OCI-LY1 (cell line): ENCODE data around the gene CNTNAP5.

Experiments used
- H2AFZ ChIP-seq: fragments of 200-600 bp; sonication (generic), shearing (Covaris generic); 2 replicates; pipeline ENCODE4 v1.6.0; 2014; ENCODE audit warnings: antibody characterized with exemption, mild to moderate bottlenecking, low read length
- H3F3A ChIP-seq: fragments of 200-600 bp; sonication (generic), shearing (Covaris generic); 2 replicates; pipeline ENCODE4 v1.6.0; 2014; ENCODE audit warnings: mild to moderate bottlenecking, antibody characterized with exemption, low read length, moderate library complexity; ENCODE audit not compliant: insufficient read depth
- H3K27ac ChIP-seq: fragments of 200-600 bp; sonication (generic); 2 replicates; pipeline ENCODE4 v1.5.1; 2014; ENCODE audit warnings: low read length, mixed run types, mild to moderate bottlenecking, low read depth; ENCODE audit not compliant: poor library complexity, severe bottlenecking
- H3K27me3 ChIP-seq: fragments of 200-600 bp; sonication (generic); 2 replicates; pipeline ENCODE4 v1.6.0; 2014; ENCODE audit warnings: antibody characterized with exemption, mild to moderate bottlenecking, low read length, moderate library complexity; ENCODE audit not compliant: insufficient read depth
- H3K36me3 ChIP-seq: fragments of 200-600 bp; sonication (generic); 2 replicates; pipeline ENCODE4 v1.6.1; 2014; ENCODE audit warnings: mild to moderate bottlenecking, antibody characterized with exemption, low read length, moderate library complexity, mixed read lengths; ENCODE audit not compliant: insufficient read depth
- H3K4me1 ChIP-seq: fragments of 200-600 bp; sonication (generic); 2 replicates; pipeline ENCODE4 v1.5.1; 2014; ENCODE audit warnings: mild to moderate bottlenecking, low read length, moderate library complexity; ENCODE audit not compliant: insufficient read depth, severe bottlenecking
- H3K4me2 ChIP-seq: fragments of 200-600 bp; sonication (generic), shearing (Covaris generic); 2 replicates; pipeline ENCODE4 v1.6.1; 2014; ENCODE audit warnings: low read length
- H3K4me3 ChIP-seq: fragments of 200-600 bp; sonication (generic); 2 replicates; pipeline ENCODE4 v1.5.1; 2014; ENCODE audit warnings: low read length, low read depth, mild to moderate bottlenecking, mixed read lengths; ENCODE audit not compliant: poor library complexity, severe bottlenecking
- H3K79me2 ChIP-seq: fragments of 200-600 bp; shearing (Covaris generic); 2 replicates; pipeline ENCODE4 v1.6.1; 2016; ENCODE audit warnings: mixed run types, low read length, mixed read lengths; ENCODE audit not compliant: insufficient read depth
- H3K9ac ChIP-seq: fragments of 200-600 bp; sonication (generic), shearing (Covaris generic); 2 replicates; pipeline ENCODE4 v1.6.1; 2014; ENCODE audit warnings: mild to moderate bottlenecking, low read length, mixed read lengths
- H3K9me2 ChIP-seq: fragments of 200-600 bp; sonication (generic), shearing (Covaris generic); 2 replicates; pipeline ENCODE4 v1.6.1; 2014; ENCODE audit warnings: low read depth, mild to moderate bottlenecking, low read length, mixed read lengths
- H3K9me3 ChIP-seq: fragments of 200-600 bp; shearing (Covaris generic); 2 replicates; pipeline ENCODE4 v1.6.1; 2014; ENCODE audit warnings: low read length, mixed read lengths
- H4K20me1 ChIP-seq: fragments of 200-600 bp; sonication (generic), shearing (Covaris generic); 2 replicates; pipeline ENCODE4 v1.6.0; 2016; ENCODE audit warnings: mild to moderate bottlenecking, low read length; ENCODE audit not compliant: insufficient read depth
- CTCF ChIP-seq: fragments of 200-600 bp; sonication (generic), shearing (Covaris generic); IDR thresholded peaks from 2 replicates; pipeline ENCODE4 v1.5.1; 2017; ENCODE audit warnings: mild to moderate bottlenecking, antibody characterized with exemption, low read length, moderate library complexity, mixed read lengths
- EZH2 ChIP-seq: fragments of 200-600 bp; sonication (generic), shearing (Covaris generic); IDR thresholded peaks from 2 replicates; pipeline ENCODE4 v1.8.0; 2017; ENCODE audit warnings: borderline replicate concordance, mixed run types, mild to moderate bottlenecking, antibody characterized with exemption, low read length, moderate library complexity, mixed read lengths

The CNTNAP5 gene

GRCh38 chr2:124213977-124214587 lies 189.0 kb downstream of the CNTNAP5 start:
- Histone ChIP-seq H3F3A (no peaks in the 10 kb centered on the region), H3K4me1 (no peaks in the 10 kb centered on the region), H3K9me3 (no peaks in the 10 kb centered on the region), H3K4me2 (no peak overlapping the region), H3K9ac (no peak overlapping the region), H3K79me2 (no peaks in the 10 kb centered on the region), H3K27me3 (no peaks in the 10 kb centered on the region), H3K4me3 (no peak overlapping the region), H2AFZ (no peak overlapping the region), H3K27ac (no peak overlapping the region), H4K20me1 (no peaks in the 10 kb centered on the region), H3K9me2 (no peaks in the 10 kb centered on the region), H3K36me3 (no peaks in the 10 kb centered on the region)
- TF ChIP-seq CTCF (no peak), EZH2 (no peak)

GRCh38 chr2:124246170-124246569 lies 221.1 kb downstream of the CNTNAP5 start:
- Histone ChIP-seq H3K9ac (no peak overlapping the region), H3K4me1 (no peaks in the 10 kb centered on the region), H3F3A (no peaks in the 10 kb centered on the region), H3K9me2 (no peaks in the 10 kb centered on the region), H2AFZ (no peak overlapping the region), H3K27ac (no peak overlapping the region), H3K36me3 (no peaks in the 10 kb centered on the region), H3K9me3 (no peaks in the 10 kb centered on the region), H3K4me2 (no peak overlapping the region), H3K4me3 (no peak overlapping the region), H3K27me3 (no peaks in the 10 kb centered on the region), H4K20me1 (no peaks in the 10 kb centered on the region), H3K79me2 (no peaks in the 10 kb centered on the region)
- no peak for TF ChIP-seq CTCF
- no peak for TF ChIP-seq EZH2

GRCh38 chr2:124248386-124248785 lies 223.3 kb downstream of the CNTNAP5 start:
- Histone ChIP-seq H3K36me3 (no peaks in the 10 kb centered on the region), H3K9ac (no peak overlapping the region), H3K79me2 (no peaks in the 10 kb centered on the region), H3K4me1 (no peaks in the 10 kb centered on the region), H3K4me3 (no peak overlapping the region), H3K4me2 (no peak overlapping the region), H2AFZ (no peak overlapping the region), H3K27ac (no peak overlapping the region), H3K9me2 (no peaks in the 10 kb centered on the region), H3K27me3 (no peaks in the 10 kb centered on the region), H4K20me1 (no peaks in the 10 kb centered on the region), H3F3A (no peaks in the 10 kb centered on the region), H3K9me3 (no peaks in the 10 kb centered on the region)
- TF ChIP-seq EZH2 = no peak
- no peak for TF ChIP-seq CTCF
